Osteocyte (in vitro differentiated cells): Measurements from ENCODE around the gene ORC4. TPM values are rescaled to one million over a fixed set of nuclear protein-coding genes. Genes with fewer than 3 reads are reported as not detected.
"Not testable (repeated sequence)": the region's sequence is repeated elsewhere in the genome, so short reads cannot be mapped to it uniquely, and the experiment has no call there.

Experiments
- DNase-seq: peaks from one replicate; pipeline ENCODE4 v3.0.0; 2021; ENCODE audit warnings: mixed read lengths; ENCODE audit not compliant: unreplicated experiment; ENCODE audit errors: extremely low spot score
- H3K27ac Mint-ChIP-seq: one replicate; pipeline ENCODE4 v1.8.0; 2021; ENCODE audit warnings: mild to moderate bottlenecking, mixed read lengths; ENCODE audit not compliant: unreplicated experiment
- H3K27me3 Mint-ChIP-seq: one replicate; pipeline ENCODE4 v1.8.0; 2021; ENCODE audit warnings: mixed read lengths; ENCODE audit not compliant: unreplicated experiment
- H3K36me3 Mint-ChIP-seq: one replicate; pipeline ENCODE4 v1.8.0; 2021; ENCODE audit warnings: mixed read lengths; ENCODE audit not compliant: unreplicated experiment
- H3K4me1 Mint-ChIP-seq: one replicate; pipeline ENCODE4 v1.8.0; 2021; ENCODE audit warnings: mixed read lengths; ENCODE audit not compliant: unreplicated experiment
- H3K4me3 Mint-ChIP-seq: one replicate; pipeline ENCODE4 v1.8.0; 2021; ENCODE audit warnings: mild to moderate bottlenecking, moderate library complexity, mixed read lengths; ENCODE audit not compliant: unreplicated experiment
- H3K9me3 Mint-ChIP-seq: one replicate; pipeline ENCODE4 v1.8.0; 2021; ENCODE audit warnings: mixed read lengths; ENCODE audit not compliant: unreplicated experiment
- total RNA-seq: library from RNA; stranded (reverse); gene quantifications from 2 replicates; pipeline ENCODE4 v1.2.1, GENCODE V29; 2021
- TF ChIP-seq, protein P1 (sequence below): fragments of 200-600 bp; sonication (generic); IDR thresholded peaks from 2 replicates; pipeline ENCODE4 v1.5.0; 2021; ENCODE audit warnings: antibody characterized with exemption, mild to moderate bottlenecking, moderate library complexity

The ORC4 gene
- total RNA-seq, 1 donor from 2014 or later: 45.0 TPM

DNA sequence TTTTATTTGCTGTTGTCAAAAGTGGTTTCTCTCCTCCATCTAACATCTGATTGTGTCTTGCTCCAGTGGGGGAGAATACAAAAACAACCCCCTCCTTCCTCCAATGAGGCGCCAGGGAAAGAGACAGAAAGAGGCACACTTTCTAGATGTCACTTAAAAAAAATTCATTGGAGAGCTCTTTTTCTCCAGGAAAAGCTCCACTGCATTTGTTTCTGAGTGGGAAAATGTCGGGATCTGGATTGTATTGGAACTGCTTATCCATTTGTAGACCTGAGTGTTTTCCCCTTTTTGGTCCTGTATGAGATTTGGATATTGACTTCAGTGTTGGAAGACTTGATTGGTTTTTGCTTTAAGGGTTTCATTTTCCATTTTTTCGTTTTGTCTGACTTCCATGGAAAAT lies 1.3 kb upstream of the ORC4 start:
- Mint-ChIP-seq H3K27ac (peak overlapping the region; percentile 97), H3K4me1 (peaks cover 43% of the 10 kb centered on the region), H3K27me3 (no peaks in the 10 kb centered on the region), H3K4me3 (peak overlapping the region; percentile 99), H3K9me3 (no peaks in the 10 kb centered on the region), H3K36me3 (peaks cover 5% of the 10 kb centered on the region)
- TF ChIP-seq, protein P1, sequence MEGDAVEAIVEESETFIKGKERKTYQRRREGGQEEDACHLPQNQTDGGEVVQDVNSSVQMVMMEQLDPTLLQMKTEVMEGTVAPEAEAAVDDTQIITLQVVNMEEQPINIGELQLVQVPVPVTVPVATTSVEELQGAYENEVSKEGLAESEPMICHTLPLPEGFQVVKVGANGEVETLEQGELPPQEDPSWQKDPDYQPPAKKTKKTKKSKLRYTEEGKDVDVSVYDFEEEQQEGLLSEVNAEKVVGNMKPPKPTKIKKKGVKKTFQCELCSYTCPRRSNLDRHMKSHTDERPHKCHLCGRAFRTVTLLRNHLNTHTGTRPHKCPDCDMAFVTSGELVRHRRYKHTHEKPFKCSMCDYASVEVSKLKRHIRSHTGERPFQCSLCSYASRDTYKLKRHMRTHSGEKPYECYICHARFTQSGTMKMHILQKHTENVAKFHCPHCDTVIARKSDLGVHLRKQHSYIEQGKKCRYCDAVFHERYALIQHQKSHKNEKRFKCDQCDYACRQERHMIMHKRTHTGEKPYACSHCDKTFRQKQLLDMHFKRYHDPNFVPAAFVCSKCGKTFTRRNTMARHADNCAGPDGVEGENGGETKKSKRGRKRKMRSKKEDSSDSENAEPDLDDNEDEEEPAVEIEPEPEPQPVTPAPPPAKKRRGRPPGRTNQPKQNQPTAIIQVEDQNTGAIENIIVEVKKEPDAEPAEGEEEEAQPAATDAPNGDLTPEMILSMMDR: no peak
- DNase-seq: no peak

DNA sequence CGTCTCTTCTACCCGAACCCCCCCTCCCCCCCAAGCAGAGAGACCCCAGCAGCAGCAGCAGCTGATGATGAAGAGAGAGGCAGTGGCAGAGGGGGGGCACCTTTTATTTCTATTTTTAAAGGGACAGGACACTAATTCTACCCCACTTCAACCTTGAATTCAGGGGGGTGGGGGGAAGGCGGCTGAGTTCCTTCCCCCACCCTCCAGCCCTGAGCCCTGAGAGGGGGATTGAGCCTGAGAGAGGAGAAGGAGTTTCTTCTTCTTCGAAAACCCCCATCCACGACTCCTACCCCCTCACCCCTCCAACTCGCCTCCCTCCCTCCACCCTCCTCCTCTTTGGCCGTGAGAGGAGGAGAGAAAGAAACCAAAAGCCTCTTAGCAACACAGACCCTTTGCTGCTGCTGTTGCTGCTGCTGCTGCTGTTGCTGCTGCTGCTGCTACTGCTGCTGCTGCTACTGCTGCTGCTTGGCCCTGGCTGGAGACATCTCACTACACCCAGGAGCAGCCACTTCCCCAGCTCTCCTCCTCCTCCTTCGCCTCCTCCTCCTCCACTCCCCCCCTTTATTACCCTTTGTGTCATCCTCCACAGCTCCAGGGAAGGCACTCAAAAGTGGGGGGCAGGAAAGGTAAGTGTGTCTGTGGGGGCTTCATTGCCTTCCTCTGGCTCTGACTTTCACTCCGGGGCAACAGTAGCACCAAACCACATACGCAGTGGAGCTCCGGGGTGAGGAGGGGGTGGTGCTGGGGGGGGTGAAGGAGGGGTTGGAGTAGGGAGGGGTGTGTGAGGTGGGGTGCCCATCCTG lies 723 bp upstream of the ORC4 start, which contains the start of gene MBD5:
Gene MBD5 (plus strand): TSS at position 33 of the 803 bp plus-strand sequence.
- Mint-ChIP-seq H3K4me3 (peak within 1 kb of the TSS; percentile 99), H3K9me3 (no peaks in the 10 kb centered on the region), H3K36me3 (peaks cover 2% of the 10 kb centered on the region), H3K27ac (peak within 1 kb of the TSS; percentile 97), H3K4me1 (peaks cover 43% of the 10 kb centered on the region), H3K27me3 (no peaks in the 10 kb centered on the region)
- DNase-seq: no peak
- TF ChIP-seq, protein P1: no peak

DNA sequence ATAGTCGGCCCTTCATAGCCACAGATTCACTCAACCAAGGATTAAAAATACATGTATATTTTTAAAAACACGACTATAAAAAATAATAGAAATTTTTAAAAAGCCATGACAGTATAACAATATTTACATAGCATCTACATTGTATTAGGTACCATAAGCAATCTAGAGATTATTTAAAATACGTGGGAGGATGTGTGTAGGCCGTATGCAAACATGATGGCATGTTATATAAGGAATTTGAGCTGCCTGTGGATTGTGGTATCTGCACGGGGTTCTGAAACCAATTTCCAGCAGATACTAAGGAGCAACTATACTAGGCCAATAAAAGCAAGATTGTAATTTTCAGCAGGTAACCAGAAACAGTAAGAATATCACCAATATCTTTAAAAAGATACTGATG lies 5.9 kb downstream of the ORC4 start:
- H3K4me3 Mint-ChIP-seq: no peak overlapping the region
- H3K27ac Mint-ChIP-seq: no peak overlapping the region
- H3K36me3 Mint-ChIP-seq: peaks cover 3% of the 10 kb centered on the region
- no peaks in the 10 kb centered on the region for H3K9me3 Mint-ChIP-seq
- no peak for DNase-seq
- TF ChIP-seq, protein P1: no peak
- no peaks in the 10 kb centered on the region for H3K27me3 Mint-ChIP-seq
- peaks cover 18% of the 10 kb centered on the region for H3K4me1 Mint-ChIP-seq

DNA sequence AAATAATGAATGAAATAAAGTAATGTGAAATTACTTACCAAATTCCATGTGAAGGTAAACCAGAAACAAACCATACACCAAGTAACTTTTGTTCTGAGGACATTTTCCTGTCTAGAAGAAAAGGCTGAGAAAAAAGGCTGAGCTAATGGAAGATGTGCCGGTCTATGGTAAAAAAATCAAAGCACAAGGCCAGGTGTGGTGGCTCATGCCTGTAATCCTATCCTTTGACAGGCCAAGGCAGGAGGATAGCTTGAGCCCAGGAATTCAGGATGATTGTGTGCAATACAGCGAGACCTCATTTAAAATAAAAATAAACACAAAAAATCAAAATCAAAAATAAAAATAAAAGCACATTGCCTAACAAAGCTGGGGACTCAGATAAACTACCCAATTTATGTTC lies 6.7 kb downstream of the ORC4 start:
- H3K4me3 Mint-ChIP-seq: no peak overlapping the region
- peaks cover 3% of the 10 kb centered on the region for H3K36me3 Mint-ChIP-seq
- H3K4me1 Mint-ChIP-seq: peaks cover 11% of the 10 kb centered on the region
- H3K27me3 Mint-ChIP-seq: no peaks in the 10 kb centered on the region
- H3K27ac Mint-ChIP-seq: no peak overlapping the region
- TF ChIP-seq, protein P1: no peak
- no peaks in the 10 kb centered on the region for H3K9me3 Mint-ChIP-seq
- DNase-seq: no peak

DNA sequence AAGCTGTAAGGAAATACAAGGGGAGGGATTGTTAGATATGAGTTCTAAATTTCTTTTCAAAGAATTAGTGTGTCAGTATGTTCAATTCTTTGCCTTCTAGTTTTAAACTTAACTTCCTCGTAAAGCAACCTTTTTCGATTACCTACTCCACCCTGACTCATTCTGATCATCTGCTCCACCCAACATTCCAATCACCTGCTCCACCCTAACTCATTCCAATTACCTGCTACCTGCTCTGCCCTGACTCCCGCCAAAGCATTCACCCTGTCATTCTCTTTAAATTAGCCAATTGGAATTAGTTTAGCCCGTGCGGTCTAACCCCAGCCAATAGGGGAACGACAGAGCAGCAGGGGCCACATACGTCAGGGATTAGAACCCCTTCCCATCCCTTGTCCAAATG lies 12.1 kb downstream of the ORC4 start:
- H3K36me3 Mint-ChIP-seq, H3K27me3 Mint-ChIP-seq: not testable (repeated sequence)

More for the DNA sequence above, 12.1 kb downstream of the ORC4 start:
- not testable (repeated sequence) for H3K27ac Mint-ChIP-seq, DNase-seq, H3K4me1 Mint-ChIP-seq, H3K4me3 Mint-ChIP-seq
- H3K9me3 Mint-ChIP-seq: peaks cover 17% of the 10 kb centered on the region
